OCI-LY1 (cell line): ENCODE measurements around the gene CCNQ.

Experiments used
- H2AFZ ChIP-seq: fragments of 200-600 bp; sonication (generic), shearing (Covaris generic); 2 replicates; pipeline ENCODE4 v1.6.0; 2014; ENCODE audit warnings: antibody characterized with exemption, mild to moderate bottlenecking, low read length
- H3F3A ChIP-seq: fragments of 200-600 bp; sonication (generic), shearing (Covaris generic); 2 replicates; pipeline ENCODE4 v1.6.0; 2014; ENCODE audit warnings: mild to moderate bottlenecking, antibody characterized with exemption, low read length, moderate library complexity; ENCODE audit not compliant: insufficient read depth
- H3K27ac ChIP-seq: fragments of 200-600 bp; sonication (generic); 2 replicates; pipeline ENCODE4 v1.5.1; 2014; ENCODE audit warnings: low read length, mixed run types, mild to moderate bottlenecking, low read depth; ENCODE audit not compliant: poor library complexity, severe bottlenecking
- H3K27me3 ChIP-seq: fragments of 200-600 bp; sonication (generic); 2 replicates; pipeline ENCODE4 v1.6.0; 2014; ENCODE audit warnings: antibody characterized with exemption, mild to moderate bottlenecking, low read length, moderate library complexity; ENCODE audit not compliant: insufficient read depth
- H3K36me3 ChIP-seq: fragments of 200-600 bp; sonication (generic); 2 replicates; pipeline ENCODE4 v1.6.1; 2014; ENCODE audit warnings: mild to moderate bottlenecking, antibody characterized with exemption, low read length, moderate library complexity, mixed read lengths; ENCODE audit not compliant: insufficient read depth
- H3K4me1 ChIP-seq: fragments of 200-600 bp; sonication (generic); 2 replicates; pipeline ENCODE4 v1.5.1; 2014; ENCODE audit warnings: mild to moderate bottlenecking, low read length, moderate library complexity; ENCODE audit not compliant: insufficient read depth, severe bottlenecking
- H3K4me2 ChIP-seq: fragments of 200-600 bp; sonication (generic), shearing (Covaris generic); 2 replicates; pipeline ENCODE4 v1.6.1; 2014; ENCODE audit warnings: low read length
- H3K4me3 ChIP-seq: fragments of 200-600 bp; sonication (generic); 2 replicates; pipeline ENCODE4 v1.5.1; 2014; ENCODE audit warnings: low read length, low read depth, mild to moderate bottlenecking, mixed read lengths; ENCODE audit not compliant: poor library complexity, severe bottlenecking
- H3K79me2 ChIP-seq: fragments of 200-600 bp; shearing (Covaris generic); 2 replicates; pipeline ENCODE4 v1.6.1; 2016; ENCODE audit warnings: mixed run types, low read length, mixed read lengths; ENCODE audit not compliant: insufficient read depth
- H3K9ac ChIP-seq: fragments of 200-600 bp; sonication (generic), shearing (Covaris generic); 2 replicates; pipeline ENCODE4 v1.6.1; 2014; ENCODE audit warnings: mild to moderate bottlenecking, low read length, mixed read lengths
- H3K9me2 ChIP-seq: fragments of 200-600 bp; sonication (generic), shearing (Covaris generic); 2 replicates; pipeline ENCODE4 v1.6.1; 2014; ENCODE audit warnings: low read depth, mild to moderate bottlenecking, low read length, mixed read lengths
- H3K9me3 ChIP-seq: fragments of 200-600 bp; shearing (Covaris generic); 2 replicates; pipeline ENCODE4 v1.6.1; 2014; ENCODE audit warnings: low read length, mixed read lengths
- H4K20me1 ChIP-seq: fragments of 200-600 bp; sonication (generic), shearing (Covaris generic); 2 replicates; pipeline ENCODE4 v1.6.0; 2016; ENCODE audit warnings: mild to moderate bottlenecking, low read length; ENCODE audit not compliant: insufficient read depth
- CTCF ChIP-seq: fragments of 200-600 bp; sonication (generic), shearing (Covaris generic); IDR thresholded peaks from 2 replicates; pipeline ENCODE4 v1.5.1; 2017; ENCODE audit warnings: mild to moderate bottlenecking, antibody characterized with exemption, low read length, moderate library complexity, mixed read lengths
- EZH2 ChIP-seq: fragments of 200-600 bp; sonication (generic), shearing (Covaris generic); IDR thresholded peaks from 2 replicates; pipeline ENCODE4 v1.8.0; 2017; ENCODE audit warnings: borderline replicate concordance, mixed run types, mild to moderate bottlenecking, antibody characterized with exemption, low read length, moderate library complexity, mixed read lengths

The CCNQ gene

GRCh38 chrX:153631907-153632594 is 33.1 kb upstream of the CCNQ start:
- no peaks in the 10 kb centered on the region for H3F3A ChIP-seq

GRCh38 chrX:153631346-153631745 is 32.4 kb upstream of the CCNQ start:
- Histone ChIP-seq H3K27me3 (no peaks in the 10 kb centered on the region; the same call in 1 of the 2 replicates), H3K9me3 (no peaks in the 10 kb centered on the region), H4K20me1 (no peaks in the 10 kb centered on the region), H3F3A (no peaks in the 10 kb centered on the region), H3K9me2 (no peaks in the 10 kb centered on the region), H3K27ac (no peak overlapping the region), H3K4me3 (no peak overlapping the region), H3K4me2 (no peak overlapping the region), H3K36me3 (no peaks in the 10 kb centered on the region), H3K79me2 (no peaks in the 10 kb centered on the region), H3K9ac (no peak overlapping the region), H3K4me1 (no peaks in the 10 kb centered on the region), H2AFZ (no peak overlapping the region)
- no peak for TF ChIP-seq CTCF

More at GRCh38 chrX:153631907-153632594, 33.1 kb upstream of the CCNQ start:
- no peaks in the 10 kb centered on the region for H3K4me1 ChIP-seq
- H3K27me3 ChIP-seq: no peaks in the 10 kb centered on the region; the same call in 1 of the 2 replicates
- no peaks in the 10 kb centered on the region for H3K9me3 ChIP-seq
- no peak for TF ChIP-seq EZH2
- H3K4me3 ChIP-seq: no peak overlapping the region
- no peak overlapping the region for H3K27ac ChIP-seq
- no peak overlapping the region for H3K4me2 ChIP-seq
- no peaks in the 10 kb centered on the region for H3K79me2 ChIP-seq
- no peak overlapping the region for H2AFZ ChIP-seq
- no peak overlapping the region for H3K9ac ChIP-seq
- no peaks in the 10 kb centered on the region for H3K9me2 ChIP-seq
- no peaks in the 10 kb centered on the region for H3K36me3 ChIP-seq
- no peaks in the 10 kb centered on the region for H4K20me1 ChIP-seq

- Histone ChIP-seq H4K20me1 (no peaks in the 10 kb centered on the region), H3K4me3 (no peak overlapping the region), H3K36me3 (no peaks in the 10 kb centered on the region), H3K9me3 (no peaks in the 10 kb centered on the region), H3K27me3 (no peaks in the 10 kb centered on the region; the same call in 1 of the 2 replicates), H3K27ac (no peak overlapping the region), H3K79me2 (no peaks in the 10 kb centered on the region), H3K9ac (no peak overlapping the region), H3K9me2 (no peaks in the 10 kb centered on the region), H2AFZ (no peak overlapping the region), H3K4me2 (no peak overlapping the region), H3K4me1 (no peaks in the 10 kb centered on the region), H3F3A (no peaks in the 10 kb centered on the region)
- no peak for TF ChIP-seq CTCF
- TF ChIP-seq EZH2: no peak
Measured at GRCh38 chrX:153628665-153629064, 29.7 kb upstream of the CCNQ start.

DNA sequence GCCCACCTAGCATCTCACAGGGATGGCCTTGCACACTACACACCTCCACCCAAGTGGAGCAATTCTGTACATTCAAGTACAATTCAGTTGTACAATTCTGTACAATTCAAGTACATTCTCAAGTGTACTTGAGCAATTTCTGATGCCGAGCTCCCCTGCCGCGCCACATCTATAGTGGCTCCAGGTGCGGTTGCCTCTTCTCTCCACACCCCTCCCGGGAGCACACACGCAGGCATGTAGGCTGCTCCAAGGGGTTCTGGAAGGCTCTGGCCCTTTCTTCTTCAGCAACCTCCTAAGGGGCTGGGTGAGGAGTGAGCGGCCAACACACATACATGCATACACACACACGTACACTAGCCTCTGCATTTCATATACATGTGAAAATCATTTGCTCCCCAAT is 29.2 kb upstream of the CCNQ start:
- H3K27me3 ChIP-seq: no peaks in the 10 kb centered on the region; the same call in 1 of the 2 replicates
- H3K27ac ChIP-seq: no peak overlapping the region
- TF ChIP-seq CTCF (no peak), EZH2 (no peak)
- no peaks in the 10 kb centered on the region for H3K9me2 ChIP-seq
- no peaks in the 10 kb centered on the region for H3F3A ChIP-seq
- H2AFZ ChIP-seq: no peak overlapping the region
- no peak overlapping the region for H3K9ac ChIP-seq
- H3K79me2 ChIP-seq: no peaks in the 10 kb centered on the region
- H3K4me2 ChIP-seq: no peak overlapping the region
- no peaks in the 10 kb centered on the region for H3K36me3 ChIP-seq
- H3K4me3 ChIP-seq: no peak overlapping the region
- no peaks in the 10 kb centered on the region for H4K20me1 ChIP-seq
- no peaks in the 10 kb centered on the region for H3K9me3 ChIP-seq
- H3K4me1 ChIP-seq: no peaks in the 10 kb centered on the region
